Esophagus squamous epithelium (tissue), 5 donors: ENCODE data around the gene ADGRF4. TPM values are rescaled to one million over a fixed set of nuclear protein-coding genes. Genes with fewer than 3 reads are reported as not detected.

Experiments
- DNase-seq: peaks from one replicate; lab custom pipeline; 2025; lab: John Stamatoyannopoulos, UW
- H3K27ac ChIP-seq, 4 donors: fragments of 200-600 bp; sonication (generic); one replicate each; pipeline ENCODE4 v1.5.1; 2016 to 2019; ENCODE audit warnings: mild to moderate bottlenecking in 1 of 4
- H3K27me3 ChIP-seq, 4 donors: fragments of 200-600 bp; sonication (generic); 1 replicate in 3 of 4; 2 replicates in 1 of 4; pipeline versions ENCODE4 v1.5.1 to v1.6.0; 2017 to 2021; ENCODE audit warnings: antibody characterized with exemption in 1 of 4
- H3K36me3 ChIP-seq, 3 donors: fragments of 200-600 bp; sonication (generic); one replicate each; pipeline ENCODE4 v1.5.1; 2016 to 2019
- H3K4me1 ChIP-seq, 3 donors: fragments of 200-600 bp; sonication (generic); one replicate each; pipeline ENCODE4 v1.5.1; 2017 to 2019
- H3K4me3 ChIP-seq, 4 donors: fragments of 200-600 bp; sonication (generic); 1 replicate in 3 of 4; 2 replicates in 1 of 4; pipeline ENCODE4 v1.5.1; 2016 to 2019; ENCODE audit warnings: mild to moderate bottlenecking in 2 of 4, moderate library complexity in 1 of 4
- H3K9me3 ChIP-seq, 3 donors: fragments of 200-600 bp; sonication (generic); one replicate each; pipeline ENCODE4 v1.5.1; 2016 to 2019
- POLR2A ChIP-seq, 4 donors: fragments of 450-650 bp; IDR thresholded peaks; one replicate each; pipeline ENCODE4 v1.6.1; 2017; ENCODE audit warnings: antibody characterized with exemption in 4 of 4, mild to moderate bottlenecking in 4 of 4, moderate library complexity in 3 of 4
- WGBS, 2 donors: methylation state at CpG; one replicate each; pipeline ENCODE4 v1.1.5; 2018; 5-methylcytosine and 5-hydroxymethylcytosine counted together
- intact Hi-C: fragments of 100-400 bp; cut with DNase I; formaldehyde crosslinking; loops from one replicate; pipeline ENCODE4 v1.15.0; 2022
- total RNA-seq, 4 donors: library from RNA; depleted of rRNA; stranded (reverse); fragments of >200 nt; gene quantifications; one replicate each; pipeline ENCODE4 v1.1.0, GENCODE V29; 2016
- TF ChIP-seq, protein P1 (sequence below), 6 experiments: fragments of 450-650 bp in 4 of 6; fragments of 200-600 bp in 2 of 6; sonication (generic) in 2 of 6; IDR thresholded peaks; one replicate each; pipeline ENCODE4 v1.5.1; 2016 to 2019; ENCODE audit warnings: antibody characterized with exemption in 6 of 6, mild to moderate bottlenecking in 4 of 6, moderate library complexity in 4 of 6
- donor health status: DM: yes; HTN: yes; CAD: no.

ADGRF4 gene
- total RNA-seq, 4 donors from 2014 or later = 16.8 to 26.1 (median 19.3) TPM

DNA sequence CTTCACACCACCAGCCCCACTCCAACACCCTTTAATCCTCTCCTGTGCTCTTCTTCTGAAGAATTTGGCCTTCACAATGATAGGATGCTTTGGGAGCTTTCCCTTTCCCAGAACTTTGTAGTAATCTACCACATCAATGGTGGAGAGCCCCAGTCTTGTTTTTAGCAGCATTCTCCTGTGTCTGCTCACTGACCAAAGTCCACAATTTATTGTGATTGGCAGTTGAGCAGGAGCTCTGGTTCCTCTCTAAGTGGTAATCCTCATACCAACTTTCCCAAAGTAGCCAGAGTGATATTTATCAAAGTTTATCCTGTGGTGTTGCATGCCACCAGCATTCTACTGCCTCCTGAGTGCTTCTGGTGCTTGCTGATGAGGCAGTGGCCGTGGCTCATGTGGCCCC is 54.4 kb downstream of the ADGRF4 start:
- H3K36me3 ChIP-seq = no peaks in the 10 kb centered on the region
- 64 to 87% methylated on average over 1 of the region's 1 CpG for WGBS, 2 donors
- H3K4me1 ChIP-seq = no peaks in the 10 kb centered on the region
- H3K27me3 ChIP-seq = no peaks in the 10 kb centered on the region
- H3K4me3 ChIP-seq = no peak overlapping the region
- intact Hi-C loops = no loop called here
- DNase-seq = no peak
- no peak overlapping the region for H3K27ac ChIP-seq
- H3K9me3 ChIP-seq = no peaks in the 10 kb centered on the region
- TF ChIP-seq, protein P1, sequence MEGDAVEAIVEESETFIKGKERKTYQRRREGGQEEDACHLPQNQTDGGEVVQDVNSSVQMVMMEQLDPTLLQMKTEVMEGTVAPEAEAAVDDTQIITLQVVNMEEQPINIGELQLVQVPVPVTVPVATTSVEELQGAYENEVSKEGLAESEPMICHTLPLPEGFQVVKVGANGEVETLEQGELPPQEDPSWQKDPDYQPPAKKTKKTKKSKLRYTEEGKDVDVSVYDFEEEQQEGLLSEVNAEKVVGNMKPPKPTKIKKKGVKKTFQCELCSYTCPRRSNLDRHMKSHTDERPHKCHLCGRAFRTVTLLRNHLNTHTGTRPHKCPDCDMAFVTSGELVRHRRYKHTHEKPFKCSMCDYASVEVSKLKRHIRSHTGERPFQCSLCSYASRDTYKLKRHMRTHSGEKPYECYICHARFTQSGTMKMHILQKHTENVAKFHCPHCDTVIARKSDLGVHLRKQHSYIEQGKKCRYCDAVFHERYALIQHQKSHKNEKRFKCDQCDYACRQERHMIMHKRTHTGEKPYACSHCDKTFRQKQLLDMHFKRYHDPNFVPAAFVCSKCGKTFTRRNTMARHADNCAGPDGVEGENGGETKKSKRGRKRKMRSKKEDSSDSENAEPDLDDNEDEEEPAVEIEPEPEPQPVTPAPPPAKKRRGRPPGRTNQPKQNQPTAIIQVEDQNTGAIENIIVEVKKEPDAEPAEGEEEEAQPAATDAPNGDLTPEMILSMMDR (IDR thresholded peaks at IDR 0.05) = no peak
- no peak for TF ChIP-seq POLR2A (IDR thresholded peaks at IDR 0.05)

DNA sequence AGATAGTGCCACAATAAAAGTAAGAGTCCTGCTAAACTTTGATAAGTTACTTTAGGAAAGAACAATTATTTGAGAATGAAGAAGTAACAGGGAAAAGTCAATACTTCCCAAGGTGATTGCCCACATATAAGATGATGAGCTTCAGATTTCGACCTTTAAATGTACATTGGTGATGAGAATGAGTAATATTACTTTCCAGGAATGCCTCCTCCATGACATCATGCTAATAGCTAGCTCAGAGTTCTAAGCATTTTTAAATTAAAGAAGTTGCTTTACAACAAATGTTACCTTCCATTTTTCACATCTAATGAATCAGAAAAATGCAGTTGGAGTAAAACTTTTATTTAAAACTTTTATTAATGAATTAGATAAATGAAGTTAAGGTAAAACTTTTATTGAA is 61.0 kb downstream of the ADGRF4 start:
- DNase-seq = no peak
- TF ChIP-seq POLR2A (IDR thresholded peaks at IDR 0.05) = no peak
- TF ChIP-seq, protein P1 (IDR thresholded peaks at IDR 0.05) = no peak
- H3K4me1 ChIP-seq = peaks cover 0 to 7% (median 0%) of the 10 kb centered on the region in 3 donors
- no peak overlapping the region for H3K4me3 ChIP-seq
- intact Hi-C loops = no loop called here
- no peaks in the 10 kb centered on the region for H3K36me3 ChIP-seq
- H3K27me3 ChIP-seq = no peaks in the 10 kb centered on the region
- no peak overlapping the region for H3K27ac ChIP-seq
- 31% methylated on average over 1 of the region's 1 CpG for WGBS, 2 donors
- H3K9me3 ChIP-seq = no peaks in the 10 kb centered on the region

DNA sequence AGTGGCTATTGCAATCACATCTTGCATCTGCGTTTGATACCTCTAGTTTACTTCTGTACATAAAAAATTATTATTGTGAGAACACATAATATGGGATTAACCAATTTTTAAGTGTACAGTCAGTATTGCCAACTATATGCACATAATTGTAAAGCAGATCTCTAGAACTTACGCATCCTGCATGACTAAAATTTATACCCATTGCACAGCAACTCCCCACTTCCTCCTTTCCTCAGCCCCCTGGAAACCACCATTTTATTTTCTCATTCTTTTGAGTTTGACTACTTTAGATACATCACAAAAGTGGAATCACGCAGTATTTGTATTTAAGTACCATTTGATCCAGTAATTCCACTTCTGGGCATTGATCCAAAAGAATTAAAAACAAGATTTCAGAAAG is 64.1 kb downstream of the ADGRF4 start:
- Histone ChIP-seq H3K27ac (no peak overlapping the region), H3K36me3 (no peaks in the 10 kb centered on the region), H3K27me3 (no peaks in the 10 kb centered on the region), H3K4me3 (no peak overlapping the region), H3K4me1 (peaks cover 0 to 7% (median 0%) of the 10 kb centered on the region in 3 donors), H3K9me3 (no peaks in the 10 kb centered on the region)
- intact Hi-C loops = no loop called here
- TF ChIP-seq, protein P1 (IDR thresholded peaks at IDR 0.05) = no peak
- WGBS, 2 donors = 53 to 75% methylated on average over 3 of the region's 3 CpGs
- DNase-seq = no peak

DNA sequence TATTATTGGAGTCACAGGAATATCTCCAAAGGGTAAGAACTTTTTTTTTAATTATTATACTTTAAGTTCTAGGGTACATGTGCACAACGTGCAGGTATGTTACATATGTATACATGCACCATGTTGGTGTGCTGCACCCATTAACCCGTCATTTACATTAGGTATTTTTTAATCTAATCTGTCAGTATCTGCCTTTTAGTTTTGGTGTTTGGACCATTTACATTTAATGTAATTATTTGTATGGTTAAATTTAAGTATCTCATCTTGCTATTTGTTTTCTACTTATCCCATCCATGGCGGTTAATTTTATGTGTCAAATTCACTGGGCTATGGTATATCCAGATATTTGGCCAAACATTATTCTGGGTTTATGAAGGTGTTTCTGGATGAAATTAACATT is 68.1 kb downstream of the ADGRF4 start:
- 94 to 95% methylated on average over 3 of the region's 3 CpGs for WGBS, 2 donors

DNA sequence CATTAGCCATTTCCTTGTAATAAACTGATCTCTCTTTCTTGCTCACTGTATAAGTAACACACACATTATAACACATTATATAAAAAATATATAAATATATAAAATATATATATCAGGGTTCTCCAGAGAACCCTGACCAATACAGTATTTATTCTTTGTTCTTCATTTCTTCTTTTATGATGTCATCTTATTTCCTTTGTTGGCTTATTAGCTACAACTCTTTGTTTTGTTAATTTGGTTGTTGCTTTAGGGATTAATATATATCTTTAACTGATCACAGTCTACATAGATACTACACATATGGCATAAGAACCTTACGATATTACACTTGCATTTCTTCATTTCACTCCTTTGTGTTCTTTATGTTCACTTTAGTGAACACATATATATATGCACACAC is 68.7 kb downstream of the ADGRF4 start:
- no peak for TF ChIP-seq POLR2A (IDR thresholded peaks at IDR 0.05)
- TF ChIP-seq, protein P1 (IDR thresholded peaks at IDR 0.05) = no peak
- no peak overlapping the region for H3K27ac ChIP-seq
- peaks cover 0 to 6% (median 0%) of the 10 kb centered on the region in 3 donors for H3K4me1 ChIP-seq
- H3K36me3 ChIP-seq = no peaks in the 10 kb centered on the region
- no peak overlapping the region for H3K4me3 ChIP-seq
- no peaks in the 10 kb centered on the region for H3K9me3 ChIP-seq
- intact Hi-C loops = no loop called here
- H3K27me3 ChIP-seq = no peaks in the 10 kb centered on the region
- no peak for DNase-seq
- WGBS, 2 donors = 36 to 100% methylated on average over 1 of the region's 1 CpG

More for the DNA sequence above, 68.1 kb downstream of the ADGRF4 start:
- H3K4me3 ChIP-seq = no peak overlapping the region
- no peaks in the 10 kb centered on the region for H3K36me3 ChIP-seq
- no peak for DNase-seq
- no peaks in the 10 kb centered on the region for H3K9me3 ChIP-seq
- H3K27ac ChIP-seq = no peak overlapping the region
- H3K27me3 ChIP-seq = no peaks in the 10 kb centered on the region
- H3K4me1 ChIP-seq = peaks cover 0 to 7% (median 0%) of the 10 kb centered on the region in 3 donors
- TF ChIP-seq, protein P1 (IDR thresholded peaks at IDR 0.05) = no peak
- TF ChIP-seq POLR2A (IDR thresholded peaks at IDR 0.05) = no peak
- intact Hi-C loops = no loop called here
